Measurements from ENCODE around the gene MIOX. TPM values are rescaled to one million over a fixed set of nuclear protein-coding genes. Genes with fewer than 3 reads are reported as not detected.
A peak's percentile ranks its signal among the peaks of the same experiment; 100 is the strongest.

MIOX gene
- total RNA-seq, 1 experiment from 2014 or later: 1.4 TPM

DNA sequence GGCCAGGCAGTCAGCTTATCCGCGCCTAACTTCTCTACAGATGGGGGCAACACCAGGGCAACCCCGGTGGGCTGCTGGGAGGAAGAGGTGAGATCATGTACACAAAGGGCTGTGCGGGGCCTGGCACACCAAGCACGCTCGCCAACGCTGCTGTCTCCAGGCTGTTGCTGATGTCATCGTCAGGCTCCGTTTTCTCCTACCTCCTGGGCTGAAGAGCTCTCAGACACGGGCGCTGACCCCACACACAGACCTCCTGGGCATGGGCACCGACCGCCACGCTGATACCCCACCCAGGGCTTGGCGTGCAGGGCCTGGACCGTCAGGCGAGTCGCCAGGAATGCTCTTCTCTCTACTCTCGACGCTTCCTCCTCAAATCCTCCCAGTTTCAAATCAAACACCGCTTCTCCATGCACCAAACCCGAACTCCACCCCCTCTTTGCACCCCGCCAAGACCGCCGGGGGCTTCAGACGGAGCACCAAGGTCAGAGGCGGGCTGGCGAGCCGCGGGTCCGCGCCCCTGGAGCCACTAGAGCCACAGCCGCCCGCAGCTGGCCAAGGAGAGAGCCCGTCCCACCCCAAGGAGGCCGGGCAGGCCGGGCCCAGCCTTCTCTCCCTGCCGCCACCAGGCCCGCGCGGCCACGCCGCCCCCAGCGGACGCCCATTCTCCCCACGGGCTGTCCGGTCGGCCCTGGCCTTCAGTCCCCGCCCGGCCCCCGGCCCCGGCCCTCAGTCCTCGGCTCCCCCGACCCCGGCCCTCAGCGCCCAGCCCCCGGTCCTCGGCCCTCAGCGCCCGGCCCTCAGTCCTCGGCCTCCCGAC, 12.6 kb upstream of the MIOX start:
- peak overlapping the region; percentile 81 to 91 for H3K4me3 Mint-ChIP-seq
- Histone ChIP-seq H2BK120ac (ENCODE audit: low read depth, low read length, poor library complexity, severe bottlenecking) (no peak overlapping the region), H3K4me2 (ENCODE audit: insufficient read depth, insufficient read length, low read length) (peak overlapping the region; percentile 68), H3K79me1 (ENCODE audit: insufficient read depth, low read depth, low read length, poor library complexity, severe bottlenecking) (peaks cover 16% of the 10 kb centered on the region), H3K27ac (ENCODE audit: insufficient read length, low read depth, low read length) (no peak overlapping the region), H3K9ac (ENCODE audit: extremely low read depth, insufficient read length, low read length) (peak overlapping the region; percentile 42), H2BK15ac (ENCODE audit: low read depth, low read length) (no peak overlapping the region), H3K9me3 (ENCODE audit: control insufficient read depth, low read depth, low read length) (no peaks in the 10 kb centered on the region), H4K20me1 (ENCODE audit: control insufficient read depth, insufficient read depth, insufficient read length) (peaks cover 4% of the 10 kb centered on the region), H3K79me2 (ENCODE audit: insufficient read depth, low read length) (peaks cover 16% of the 10 kb centered on the region; the same call in 1 of the 2 replicates), H3K4ac (ENCODE audit: low read depth, low read length) (no peak overlapping the region), H2BK5ac (ENCODE audit: insufficient read length, low read length) (no peak overlapping the region), H3K14ac (ENCODE audit: insufficient read depth, low read length) (no peak overlapping the region; the same call in 1 of the 2 replicates), H3K56ac (ENCODE audit: insufficient read length, low read depth, low read length) (no peak overlapping the region), H2BK12ac (ENCODE audit: insufficient read length, low read depth, low read length) (no peak overlapping the region), H3K23me2 (ENCODE audit: insufficient read length, low read depth, low read length, poor library complexity, severe bottlenecking) (peaks cover 11% of the 10 kb centered on the region), H2AK5ac (ENCODE audit: insufficient read length, low read length) (no peak overlapping the region), H3K4me1 (ENCODE audit: insufficient read depth, low read length) (no peaks in the 10 kb centered on the region; the same call in 1 of the 2 replicates), H4K8ac (replicated peaks; ENCODE audit: insufficient read length, low read depth, low read length) (no peak overlapping the region), H3K18ac (ENCODE audit: insufficient read length, low read depth, low read length) (no peak overlapping the region), H4K91ac (ENCODE audit: insufficient read length, low read depth, low read length) (no peak overlapping the region), H3K27me3 (ENCODE audit: insufficient read depth, low read length) (no peaks in the 10 kb centered on the region), H3K23ac (ENCODE audit: insufficient read length, low read depth, low read length) (no peak overlapping the region), H3T11ph (ENCODE audit: low read length) (no peak overlapping the region), H2AFZ (ENCODE audit: low read length) (no peak overlapping the region), H2BK20ac (ENCODE audit: low read depth, low read length, poor library complexity, severe bottlenecking) (no peak overlapping the region), H4K5ac (ENCODE audit: insufficient read length, low read depth, low read length) (no peak overlapping the region)
- 0 out of 7 replicates have a peak overlapping the region, but pooled peaks of 1 of the 3 experiments have one; percentile 61 for H3K27ac Mint-ChIP-seq
- no peaks in the 10 kb centered on the region for H3K9me3 Mint-ChIP-seq
- peaks cover 38 to 39% of the 10 kb centered on the region in 2 experiments for H3K4me1 Mint-ChIP-seq
- peaks cover 0 to 7% (median 0%) of the 10 kb centered on the region in 3 experiments; a peak in 4 of 7 replicates for H3K36me3 Mint-ChIP-seq (ENCODE audit: insufficient read depth in 1 of 3, low read depth in 3 of 3)
- no peak for DNase-seq
- TF ChIP-seq, protein P1, sequence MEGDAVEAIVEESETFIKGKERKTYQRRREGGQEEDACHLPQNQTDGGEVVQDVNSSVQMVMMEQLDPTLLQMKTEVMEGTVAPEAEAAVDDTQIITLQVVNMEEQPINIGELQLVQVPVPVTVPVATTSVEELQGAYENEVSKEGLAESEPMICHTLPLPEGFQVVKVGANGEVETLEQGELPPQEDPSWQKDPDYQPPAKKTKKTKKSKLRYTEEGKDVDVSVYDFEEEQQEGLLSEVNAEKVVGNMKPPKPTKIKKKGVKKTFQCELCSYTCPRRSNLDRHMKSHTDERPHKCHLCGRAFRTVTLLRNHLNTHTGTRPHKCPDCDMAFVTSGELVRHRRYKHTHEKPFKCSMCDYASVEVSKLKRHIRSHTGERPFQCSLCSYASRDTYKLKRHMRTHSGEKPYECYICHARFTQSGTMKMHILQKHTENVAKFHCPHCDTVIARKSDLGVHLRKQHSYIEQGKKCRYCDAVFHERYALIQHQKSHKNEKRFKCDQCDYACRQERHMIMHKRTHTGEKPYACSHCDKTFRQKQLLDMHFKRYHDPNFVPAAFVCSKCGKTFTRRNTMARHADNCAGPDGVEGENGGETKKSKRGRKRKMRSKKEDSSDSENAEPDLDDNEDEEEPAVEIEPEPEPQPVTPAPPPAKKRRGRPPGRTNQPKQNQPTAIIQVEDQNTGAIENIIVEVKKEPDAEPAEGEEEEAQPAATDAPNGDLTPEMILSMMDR (conservative IDR thresholded peaks at IDR 0.05): no peak
- H3K27me3 Mint-ChIP-seq (ENCODE audit: low read depth): peaks cover 17% of the 10 kb centered on the region
- WGBS (ENCODE audit: extremely low coverage, insufficient read length, low lambda C conversion rate): no CpG with 5 or more reads among the region's 62 CpGs

Measured in H9 (cell line).